SK-N-SH (cell line): ENCODE data around the gene RPS27L. TPM values are rescaled to one million over a fixed set of nuclear protein-coding genes. Genes with fewer than 3 reads are reported as not detected.
A peak's percentile ranks its signal among the peaks of the same experiment; 100 is the strongest.

ENCODE experiments used
- CTCF ChIA-PET: fragments of 300-600, 350-600 bp; formaldehyde crosslinking; extraction: SDS; loops from one replicate; lab custom pipeline; 2021; lab: Yijun Ruan, JAX
- POLR2A ChIA-PET: fragments of 350-600 bp; sonication (Branson Sonifier 250); formaldehyde crosslinking; extraction: SDS; loops from one replicate; lab custom pipeline; 2020; ENCODE audit warnings: antibody characterized with exemption, inconsistent platforms; lab: Yijun Ruan, JAX
- DNase-seq: peaks from one replicate; pipeline ENCODE4 v3.0.0; 2012
- H2AFZ ChIP-seq: fragments of 200-600 bp; sonication (generic); 2 replicates; pipeline ENCODE4 v1.8.1; 2016; ENCODE audit warnings: antibody characterized with exemption, mild to moderate bottlenecking, low read depth
- H3F3A ChIP-seq: fragments of 200-600 bp; sonication (generic); replicated peaks from 2 replicates; pipeline ENCODE3; 2016; ENCODE audit warnings: antibody characterized with exemption, mild to moderate bottlenecking; ENCODE audit not compliant: insufficient read depth
- H3K27ac ChIP-seq, 2 experiments: fragments of 200-500 bp in 1 of 2; fragments of 200-600 bp in 1 of 2; sonication (Bioruptor generic) in 1 of 2; sonication (generic), shearing (Covaris generic) in 1 of 2; 2 replicates each; pipeline versions ENCODE4 v1.5.1 to v1.6.1; 2014 to 2016; ENCODE audit warnings: low read depth in 2 of 2, inconsistent platforms in 1 of 2, low read length in 1 of 2, mild to moderate bottlenecking in 1 of 2, mixed read lengths in 1 of 2
- H3K27me3 ChIP-seq: fragments of 200-600 bp; sonication (generic), shearing (Covaris generic); 2 replicates; pipeline ENCODE4 v1.6.1; 2016; ENCODE audit warnings: mixed run types; ENCODE audit not compliant: insufficient read depth
- H3K36me3 ChIP-seq, 2 experiments: fragments of 200-500 bp in 1 of 2; fragments of 200-600 bp in 1 of 2; sonication (Bioruptor generic) in 1 of 2; sonication (generic) in 1 of 2; replicated peaks in 1 of 2; 2 replicates each; pipeline versions ENCODE3 to v1.5.1; 2014 to 2016; ENCODE audit warnings: low read length in 1 of 2, mild to moderate bottlenecking in 1 of 2; ENCODE audit not compliant: insufficient read depth in 2 of 2, control insufficient read depth in 1 of 2
- H3K4me1 ChIP-seq, 2 experiments: fragments of 200-500 bp in 1 of 2; fragments of 200-600 bp in 1 of 2; sonication (Bioruptor generic) in 1 of 2; sonication (generic), shearing (Covaris generic) in 1 of 2; 2 replicates each; pipeline versions ENCODE4 v1.5.1 to v1.6.1; 2014 to 2016; ENCODE audit warnings: low read depth in 1 of 2, low read length in 1 of 2, mixed run types in 1 of 2; ENCODE audit not compliant: insufficient read depth in 2 of 2, control insufficient read depth in 1 of 2
- H3K4me2 ChIP-seq: fragments of 200-600 bp; sonication (generic), shearing (Covaris generic); 2 replicates; pipeline ENCODE4 v1.6.1; 2017; ENCODE audit warnings: mixed run types
- H3K4me3 ChIP-seq, 2 experiments: fragments of 200-500 bp in 1 of 2; fragments of 200-600 bp in 1 of 2; sonication (Bioruptor generic) in 1 of 2; sonication (generic), shearing (Covaris generic) in 1 of 2; 2 replicates each; pipeline versions ENCODE4 v1.5.1 to v1.8.1; 2014 to 2016; ENCODE audit warnings: low read depth in 2 of 2, inconsistent platforms in 1 of 2, low read length in 1 of 2, mild to moderate bottlenecking in 1 of 2, mixed read lengths in 1 of 2, moderate library complexity in 1 of 2
- H3K79me2 ChIP-seq: fragments of 200-600 bp; sonication (generic); 2 replicates; pipeline ENCODE4 v1.8.1; 2017; ENCODE audit warnings: mild to moderate bottlenecking; ENCODE audit not compliant: insufficient read depth
- H3K9ac ChIP-seq: fragments of 200-600 bp; sonication (generic); 2 replicates; pipeline ENCODE4 v1.6.1; 2017; ENCODE audit warnings: mixed run types
- H3K9me2 ChIP-seq: fragments of 200-600 bp; sonication (generic); 2 replicates; pipeline ENCODE4 v1.6.1; 2017; ENCODE audit warnings: mixed run types
- H3K9me3 ChIP-seq: fragments of 200-600 bp; sonication (generic); 2 replicates; pipeline ENCODE4 v1.6.1; 2017; ENCODE audit warnings: mixed run types, mild to moderate bottlenecking, moderate library complexity
- H4K20me1 ChIP-seq: fragments of 200-600 bp; sonication (generic); 2 replicates; pipeline ENCODE4 v1.6.1; 2017; ENCODE audit warnings: mild to moderate bottlenecking, mixed run types; ENCODE audit not compliant: insufficient read depth
- CHD2 ChIP-seq: fragments of 150-350 bp; IDR thresholded peaks from 2 replicates; pipeline ENCODE4 v1.6.1; 2018; ENCODE audit warnings: low read length; ENCODE audit not compliant: partially characterized antibody
- FOSL2 ChIP-seq: IDR thresholded peaks from 2 replicates; pipeline ENCODE4 v1.4.0; 2012; ENCODE audit warnings: low read depth, mild to moderate bottlenecking, moderate library complexity, borderline replicate concordance
- NRF1 ChIP-seq: IDR thresholded peaks from 2 replicates; pipeline ENCODE4 v1.6.1; 2012; ENCODE audit warnings: low read depth, mild to moderate bottlenecking, low read length
- PBX3 ChIP-seq: IDR thresholded peaks from 2 replicates; pipeline ENCODE4; 2012
- POLR2AphosphoS5 ChIP-seq: IDR thresholded peaks from 2 replicates; pipeline ENCODE4 v1.6.1; 2012; ENCODE audit warnings: low read depth, low read length
- REST ChIP-seq: IDR thresholded peaks from 2 replicates; pipeline ENCODE4 v1.6.1; 2012; ENCODE audit warnings: mild to moderate bottlenecking, low read depth, low read length, moderate library complexity
- RFX5 ChIP-seq: IDR thresholded peaks from 2 replicates; pipeline ENCODE4 v1.6.1; 2012; ENCODE audit warnings: mild to moderate bottlenecking, improper control_type of control experiment, low read length
- TAF1 ChIP-seq: IDR thresholded peaks from 2 replicates; pipeline ENCODE4 v1.6.1; 2012; ENCODE audit warnings: low read depth, mild to moderate bottlenecking, low read length, moderate library complexity, borderline replicate concordance
- TEAD4 ChIP-seq: IDR thresholded peaks from 2 replicates; pipeline ENCODE4 v1.4.0; 2012; ENCODE audit warnings: mild to moderate bottlenecking, borderline replicate concordance; ENCODE audit not compliant: insufficient read depth
- WGBS: methylation state at CpG from one replicate; pipeline ENCODE4 v1.1.6; 2017; ENCODE audit warnings: low lambda C conversion rate; 5-methylcytosine and 5-hydroxymethylcytosine counted together
- polyA plus RNA-seq, 3 experiments: library from polyadenylated mRNA; depleted of rRNA; stranded (reverse); fragments of >200 nt; gene quantifications; 2 replicates each; pipeline ENCODE4 v1.2.3, GENCODE V29; 2012

RPS27L gene
- polyA plus RNA-seq, 1 of the 3 experiments (the other 2 are of a cell fraction), result 319 TPM

GRCh38 chr15:63186065-63186464, 28.8 kb upstream of the RPS27L start:
- WGBS, result 62% methylated on average over 2 of the region's 2 CpGs
- H3K4me1 ChIP-seq, result peaks cover 5 to 9% of the 10 kb centered on the region in 2 experiments; a peak in 3 of 4 replicates

More at GRCh38 chr15:63186065-63186464, 28.8 kb upstream of the RPS27L start:
- Histone ChIP-seq H3K9me3 (no peaks in the 10 kb centered on the region), H3K36me3 (no peaks in the 10 kb centered on the region), H4K20me1 (no peaks in the 10 kb centered on the region), H3F3A (peaks cover 8% of the 10 kb centered on the region), H3K9me2 (no peaks in the 10 kb centered on the region), H3K9ac (no peak overlapping the region), H3K27ac (peak overlapping the region in 1 of 2 experiments; percentile 6; a peak in 1 of 4 replicates), H3K4me2 (no peak overlapping the region), H3K79me2 (peaks cover 11% of the 10 kb centered on the region), H3K27me3 (no peaks in the 10 kb centered on the region), H3K4me3 (no peak overlapping the region), H2AFZ (no peak overlapping the region)
- ChIA-PET POLR2A (no interaction called here), CTCF (interaction anchor here (1.0 kb wide), 1 partner anchor 61 kb away, joined by 4 read pairs; no protein-coding TSS in a partner anchor)
- DNase-seq, result no peak
- TF ChIP-seq POLR2AphosphoS5 (no peak), TAF1 (no peak), CHD2 (no peak), FOSL2 (no peak), REST (no peak), PBX3 (no peak), NRF1 (no peak), TEAD4 (no peak), RFX5 (no peak)
